Adrenal gland (tissue), 12 donors: ENCODE data around the gene MMP24OS. TPM values are rescaled to one million over a fixed set of nuclear protein-coding genes. Genes with fewer than 3 reads are reported as not detected.
A peak's percentile ranks its signal among the peaks of the same experiment; 100 is the strongest.
"Not testable (repeated sequence)": the region's sequence is repeated elsewhere in the genome, so short reads cannot be mapped to it uniquely, and the experiment has no call there.

Experiments
- DNase-seq, 7 donors: peaks; one replicate each; pipeline ENCODE4 v3.0.0-alpha.2; 2019 to 2020
- H3K27ac ChIP-seq, 5 donors: fragments of 200-600 bp; sonication (generic) in 4 of 5; 1 replicate in 3 of 5; 2 replicates in 2 of 5; pipeline versions ENCODE4 v1.5.1 to v1.8.0; 2016 to 2020; ENCODE audit warnings: mild to moderate bottlenecking in 1 of 5
- H3K27me3 ChIP-seq: fragments of 200-600 bp; 2 replicates; pipeline ENCODE4 v1.8.0; 2021
- H3K36me3 ChIP-seq, 2 donors: fragments of 200-600 bp; replicated peaks in 1 of 2; 1 replicate in 1 of 2; 2 replicates in 1 of 2; pipeline versions ENCODE4 v1.5.1 to v1.8.0; 2018 to 2022
- H3K4me1 ChIP-seq, 2 donors: fragments of 200-600 bp; replicated peaks in 1 of 2; 1 replicate in 1 of 2; 2 replicates in 1 of 2; pipeline versions ENCODE4 v1.5.1 to v1.8.0; 2018 to 2021
- H3K4me3 ChIP-seq, 4 donors: fragments of 200-600 bp; sonication (generic) in 3 of 4; one replicate each; pipeline ENCODE4 v1.5.1; 2016 to 2018
- H3K9me3 ChIP-seq, 3 donors: fragments of 200-600 bp; sonication (generic) in 1 of 3; replicated peaks in 1 of 3; 1 replicate in 2 of 3; 2 replicates in 1 of 3; pipeline versions ENCODE4 v1.5.1 to v1.8.0; 2016 to 2021
- POLR2A ChIP-seq, 2 donors: fragments of 450-650 bp; IDR thresholded peaks; one replicate each; pipeline ENCODE4 v1.6.1; 2017; ENCODE audit warnings: antibody characterized with exemption in 2 of 2, mild to moderate bottlenecking in 2 of 2, moderate library complexity in 1 of 2
- whole genome bisulfite sequencing, 4 donors: extraction: QIAGEN DNeasy Blood & Tissue Kit in 2 of 4; methylation state at CpG; one replicate each; pipeline versions ENCODE4 v1.1.5 to v1.1.7; 2013 to 2017; 5-methylcytosine and 5-hydroxymethylcytosine counted together
- intact Hi-C, 2 donors: fragments of 100-400 bp; cut with DNase I; formaldehyde crosslinking; loops; one replicate each; pipeline versions ENCODE4 v1.14.1 to v1.15.0; 2022 to 2023
- polyA plus RNA-seq, 3 donors: library from polyadenylated mRNA; stranded (reverse); fragments of 200-250 nt in 2 of 3; fragments of 350-450 nt in 1 of 3; fragmentation: Illumina TruSeq in 1 of 3; extraction: RNeasy Lipid Tissue Mini Kit (QIAGEN cat#74804) in 1 of 3; gene quantifications; one replicate each; pipeline ENCODE4 v1.2.3, GENCODE V29; 2013 to 2014
- total RNA-seq, 9 donors: library from RNA; depleted of rRNA in 4 of 9; stranded (reverse); fragments of >200 nt in 4 of 9; fragments of 120-200 nt in 1 of 9; fragmentation: NEBNext Ultra II Directional in 1 of 9; extraction: Animal tissue kit (Norgen Biotek cat#: 25700) in 1 of 9; gene quantifications; one replicate each; pipeline versions ENCODE4 v1.1.0 to v1.2.4, GENCODE V29; 2013 to 2023
- TF ChIP-seq, protein P1 (sequence below), 6 experiments: fragments of 450-650 bp in 4 of 6; fragments of 200-600 bp in 2 of 6; sonication (generic) in 1 of 6; IDR thresholded peaks; 1 replicate in 5 of 6; 2 replicates in 1 of 6; pipeline versions ENCODE4 v1.5.1 to v1.8.0; 2016 to 2021; ENCODE audit warnings: antibody characterized with exemption in 6 of 6, mild to moderate bottlenecking in 2 of 6, moderate library complexity in 1 of 6
- donor health status: healthy with polysubstance abuse.
- donor health status: Bipolar disorder and iron deficiency.
- donor health status: DM: yes; HTN: yes; CAD: no.
- donor health status: DM: no; HTN: no; CAD: no.
- donor health status: DM: no; HTN: no; CAD: no.
- donor health status: DM: yes; HTN: yes; CAD: no.

MMP24OS gene
- total and polyA plus RNA-seq, 12 donors: 24.8 to 150 (median 84.4) TPM

GRCh38 chr20:35263532-35264341, 14.2 kb downstream of the MMP24OS start:
- intact Hi-C loops: no loop called here
- H3K27me3 ChIP-seq: no peaks in the 10 kb centered on the region
- H3K9me3 ChIP-seq: no peaks in the 10 kb centered on the region
- H3K4me1 ChIP-seq: peaks cover 0 to 5% of the 10 kb centered on the region in 2 donors
- H3K36me3 ChIP-seq: peaks cover 0 to 10% of the 10 kb centered on the region in 2 donors
- no peak for DNase-seq
- TF ChIP-seq POLR2A (IDR thresholded peaks at IDR 0.05): no peak
- TF ChIP-seq, protein P1, sequence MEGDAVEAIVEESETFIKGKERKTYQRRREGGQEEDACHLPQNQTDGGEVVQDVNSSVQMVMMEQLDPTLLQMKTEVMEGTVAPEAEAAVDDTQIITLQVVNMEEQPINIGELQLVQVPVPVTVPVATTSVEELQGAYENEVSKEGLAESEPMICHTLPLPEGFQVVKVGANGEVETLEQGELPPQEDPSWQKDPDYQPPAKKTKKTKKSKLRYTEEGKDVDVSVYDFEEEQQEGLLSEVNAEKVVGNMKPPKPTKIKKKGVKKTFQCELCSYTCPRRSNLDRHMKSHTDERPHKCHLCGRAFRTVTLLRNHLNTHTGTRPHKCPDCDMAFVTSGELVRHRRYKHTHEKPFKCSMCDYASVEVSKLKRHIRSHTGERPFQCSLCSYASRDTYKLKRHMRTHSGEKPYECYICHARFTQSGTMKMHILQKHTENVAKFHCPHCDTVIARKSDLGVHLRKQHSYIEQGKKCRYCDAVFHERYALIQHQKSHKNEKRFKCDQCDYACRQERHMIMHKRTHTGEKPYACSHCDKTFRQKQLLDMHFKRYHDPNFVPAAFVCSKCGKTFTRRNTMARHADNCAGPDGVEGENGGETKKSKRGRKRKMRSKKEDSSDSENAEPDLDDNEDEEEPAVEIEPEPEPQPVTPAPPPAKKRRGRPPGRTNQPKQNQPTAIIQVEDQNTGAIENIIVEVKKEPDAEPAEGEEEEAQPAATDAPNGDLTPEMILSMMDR (IDR thresholded peaks at IDR 0.05): peak in 1 of 6 experiments; percentile 2
- 68 to 78% (median 74%) methylated on average over 5 to 17 of the region's 17 CpGs for WGBS, 4 donors
- no peak overlapping the region for H3K4me3 ChIP-seq
- peak overlapping the region in 1 of 5 donors; percentile 26 for H3K27ac ChIP-seq

- H3K4me3 ChIP-seq, H3K36me3 ChIP-seq, H3K9me3 ChIP-seq, intact Hi-C loops, H3K4me1 ChIP-seq, H3K27me3 ChIP-seq: not testable (repeated sequence)
- H3K27ac ChIP-seq: peak overlapping the region in 1 of 5 donors; percentile 26
- DNase-seq: peak in 2 of 7 donors; percentile 49 to 54
- TF ChIP-seq, protein P1 (IDR thresholded peaks at IDR 0.05): peak in 1 of 6 experiments; percentile 9
- WGBS, 4 donors: 47 to 58% (median 51%) methylated on average over 5 of the region's 8 CpGs
Observed at GRCh38 chr20:35262731-35263531, 15.0 kb downstream of the MMP24OS start.

DNA sequence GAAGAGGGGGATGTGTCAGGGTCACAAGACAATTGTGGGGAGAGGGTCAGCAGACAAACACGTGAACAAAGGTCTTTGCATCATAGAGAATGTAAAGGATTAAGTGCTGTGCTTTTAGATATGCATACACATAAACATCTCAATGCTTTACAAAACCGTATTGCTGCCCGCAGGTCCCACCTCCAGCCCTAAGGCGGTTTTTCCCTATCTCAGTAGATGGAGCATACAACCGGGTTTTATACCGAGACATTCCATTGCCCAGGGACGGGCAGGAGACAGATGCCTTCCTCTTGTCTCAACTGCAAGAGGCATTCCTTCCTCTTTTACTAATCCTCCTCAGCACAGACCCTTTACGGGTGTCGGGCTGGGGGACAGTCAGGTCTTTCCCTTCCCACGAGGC, 15.6 kb downstream of the MMP24OS start:
- WGBS, 4 donors: 78 to 83% (median 81%) methylated on average over 7 of the region's 10 CpGs
- H3K36me3 ChIP-seq, H3K9me3 ChIP-seq, intact Hi-C loops, H3K27ac ChIP-seq, H3K27me3 ChIP-seq, H3K4me3 ChIP-seq, DNase-seq: not testable (repeated sequence)
- peaks cover 0 to 14% of the 10 kb centered on the region in 2 donors for H3K4me1 ChIP-seq

GRCh38 chr20:35260426-35260825, 17.5 kb downstream of the MMP24OS start:
- intact Hi-C loops: no loop called here
- Histone ChIP-seq H3K27ac (no peak overlapping the region), H3K4me1 (peaks cover 0 to 18% of the 10 kb centered on the region in 2 donors), H3K4me3 (no peak overlapping the region), H3K36me3 (no peaks in the 10 kb centered on the region), H3K9me3 (no peaks in the 10 kb centered on the region), H3K27me3 (no peaks in the 10 kb centered on the region)
- no peak for TF ChIP-seq POLR2A (IDR thresholded peaks at IDR 0.05)
- TF ChIP-seq, protein P1 (IDR thresholded peaks at IDR 0.05): no peak
- 92 to 100% (median 99%) methylated on average over 6 of the region's 6 CpGs; no CpG with 5 or more reads in 1 of the 4 donors for WGBS, 4 donors
- DNase-seq: no peak
